ENCODE data around the gene TOR1B.
A peak's percentile ranks its signal among the peaks of the same experiment; 100 is the strongest.
"Not testable (repeated sequence)": the region's sequence is repeated elsewhere in the genome, so short reads cannot be mapped to it uniquely, and the experiment has no call there.

TOR1B gene

DNA sequence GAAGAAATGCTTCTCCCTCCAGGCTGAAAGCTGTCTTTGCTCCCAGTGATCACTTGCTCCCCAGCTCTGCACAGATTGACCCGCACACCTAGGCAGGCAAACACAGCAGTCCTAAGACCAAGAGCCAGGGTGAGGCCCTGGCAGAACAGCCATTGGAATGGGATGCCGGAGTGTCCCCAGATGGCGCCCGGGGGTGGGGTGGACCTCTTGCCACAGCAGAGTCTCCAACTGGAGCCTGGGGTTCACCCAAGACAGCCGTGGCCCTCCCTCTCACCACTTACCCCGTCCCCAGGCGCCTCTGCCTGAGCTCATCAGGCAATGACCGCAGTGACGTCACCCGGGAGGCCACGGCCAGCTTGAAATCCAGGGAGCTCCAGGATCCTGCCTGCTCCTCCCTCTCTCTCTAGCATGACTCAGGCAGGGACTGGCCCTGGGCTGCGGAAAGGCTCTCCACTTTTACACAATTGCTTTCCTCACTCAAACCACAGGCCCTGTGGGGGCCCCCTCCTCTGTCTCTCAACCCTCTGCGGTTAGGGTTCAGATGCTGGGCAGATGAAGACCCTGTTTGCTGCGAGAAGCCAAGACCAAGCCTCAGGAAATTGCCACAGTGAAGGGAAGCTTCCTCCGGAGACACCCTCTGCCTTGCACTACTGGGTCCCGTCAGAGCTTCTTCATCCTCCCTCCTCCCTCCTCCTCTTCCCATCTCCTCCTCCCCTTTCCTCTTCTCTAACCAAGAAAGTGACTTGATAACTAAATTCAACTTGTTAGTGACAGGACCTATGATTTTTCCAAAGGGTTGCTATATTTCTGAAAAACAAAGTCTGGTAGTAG, 25.8 kb upstream of the TOR1B start:
- peak; percentile 88 for DNase-seq

DNA sequence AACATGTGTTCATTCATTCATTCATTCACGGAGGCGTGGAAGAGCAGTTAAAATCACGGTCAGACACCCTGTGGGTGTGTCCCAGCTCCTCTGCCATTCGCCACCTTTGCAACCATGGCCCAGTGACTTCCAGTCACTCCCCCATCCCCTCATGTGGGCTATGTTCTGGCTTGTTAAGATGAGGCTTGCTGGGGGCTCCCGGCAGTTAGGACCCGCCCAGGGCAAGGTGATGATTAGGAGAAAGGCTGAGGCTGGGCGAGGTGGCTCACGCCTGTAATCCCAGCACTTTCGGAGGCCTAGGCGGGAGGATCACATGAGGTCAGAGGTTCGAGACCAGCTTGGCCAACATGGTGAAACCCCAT, 25.2 kb upstream of the TOR1B start:
- no peak for DNase-seq

DNA sequence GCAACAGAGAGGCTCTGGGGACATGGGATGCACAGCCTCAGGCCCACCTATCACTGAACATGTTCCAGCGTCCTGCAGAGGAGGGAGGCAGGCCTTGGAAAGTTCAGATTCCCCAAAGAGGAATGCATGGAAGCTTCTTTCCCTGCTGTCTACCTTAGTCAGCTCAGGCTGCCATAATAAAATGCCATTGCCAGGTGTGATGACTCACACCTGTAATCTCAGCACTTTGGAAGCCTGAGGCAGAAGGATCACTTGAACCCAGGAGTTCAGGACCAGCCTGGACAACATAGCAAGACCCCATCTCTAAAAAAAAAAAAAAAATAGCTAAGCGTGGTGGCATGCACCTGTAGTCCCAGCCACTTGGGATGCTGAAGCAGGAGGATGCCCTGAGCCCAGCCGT, 24.5 kb upstream of the TOR1B start:
- no peak for DNase-seq

DNA sequence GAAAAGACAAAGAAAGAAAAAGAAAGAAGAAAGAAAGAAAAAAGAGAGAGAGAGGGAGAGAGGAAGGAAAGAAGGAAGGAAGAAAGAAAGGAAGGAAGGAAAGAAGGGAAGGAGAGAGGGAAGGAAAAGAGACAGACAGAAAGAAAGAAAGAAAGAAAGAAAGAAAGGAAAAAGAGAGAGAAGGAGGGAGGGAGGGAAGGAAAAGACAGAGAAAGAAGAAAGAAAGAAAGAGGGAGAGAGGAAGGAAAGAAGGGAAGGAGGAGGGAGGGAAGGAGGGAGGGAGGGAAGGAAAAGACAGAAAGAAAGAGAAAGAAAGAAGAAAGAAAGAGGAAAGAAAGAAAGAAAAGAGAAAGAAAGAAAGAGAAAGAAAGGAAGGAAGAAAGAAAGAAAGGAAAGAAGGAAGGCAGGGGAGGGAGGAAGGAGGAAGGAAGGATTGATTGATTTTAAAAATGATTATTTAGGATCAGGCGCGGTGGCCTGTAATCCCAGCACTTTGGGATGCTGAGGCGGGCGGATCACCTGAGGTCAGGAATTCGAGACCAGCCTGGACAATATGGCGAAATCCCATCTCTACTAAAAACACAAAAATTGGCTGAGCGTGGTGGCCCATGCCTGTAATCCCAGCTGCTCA, 23.3 kb upstream of the TOR1B start:
- DNase-seq = no peak

DNA sequence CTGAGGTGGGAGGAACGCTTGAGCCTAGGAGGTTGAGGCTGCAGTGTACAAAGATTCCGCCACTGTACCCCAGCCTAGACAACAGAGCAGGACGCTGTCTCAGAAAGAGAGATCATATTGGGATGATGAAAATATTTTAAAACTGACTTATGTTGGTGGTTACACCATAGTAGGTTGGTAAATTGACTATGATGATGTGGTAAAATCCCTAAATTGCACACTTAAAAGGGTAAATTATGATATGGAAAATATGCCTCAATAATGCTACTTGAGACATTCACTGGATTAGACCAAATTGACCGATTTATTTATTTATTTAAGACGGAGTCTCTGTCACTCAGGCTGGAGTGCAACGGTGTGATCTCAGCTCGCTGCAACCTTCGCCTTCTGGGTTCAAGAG, 21.9 kb upstream of the TOR1B start:
- DNase-seq = no peak

DNA sequence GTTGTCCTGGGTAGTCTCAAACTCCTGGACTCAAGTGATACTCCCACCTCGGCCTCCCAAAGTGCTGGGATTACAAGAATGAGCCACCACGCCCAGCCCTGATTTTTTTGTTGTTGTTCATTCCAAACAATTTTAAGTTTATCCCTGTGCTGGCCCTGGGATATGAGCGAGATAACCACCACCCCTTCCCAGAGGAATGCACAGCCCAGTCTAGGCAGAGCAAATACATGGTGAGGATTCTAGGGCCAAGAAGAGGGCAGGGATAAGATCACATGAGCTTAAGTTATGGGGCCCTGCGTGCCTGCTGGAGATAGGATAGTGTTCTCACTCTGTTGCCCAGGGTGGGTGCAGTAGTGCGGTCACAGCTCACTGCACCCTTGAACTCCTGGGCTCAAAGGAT, 21.0 kb upstream of the TOR1B start:
- DNase-seq = no peak

DNA sequence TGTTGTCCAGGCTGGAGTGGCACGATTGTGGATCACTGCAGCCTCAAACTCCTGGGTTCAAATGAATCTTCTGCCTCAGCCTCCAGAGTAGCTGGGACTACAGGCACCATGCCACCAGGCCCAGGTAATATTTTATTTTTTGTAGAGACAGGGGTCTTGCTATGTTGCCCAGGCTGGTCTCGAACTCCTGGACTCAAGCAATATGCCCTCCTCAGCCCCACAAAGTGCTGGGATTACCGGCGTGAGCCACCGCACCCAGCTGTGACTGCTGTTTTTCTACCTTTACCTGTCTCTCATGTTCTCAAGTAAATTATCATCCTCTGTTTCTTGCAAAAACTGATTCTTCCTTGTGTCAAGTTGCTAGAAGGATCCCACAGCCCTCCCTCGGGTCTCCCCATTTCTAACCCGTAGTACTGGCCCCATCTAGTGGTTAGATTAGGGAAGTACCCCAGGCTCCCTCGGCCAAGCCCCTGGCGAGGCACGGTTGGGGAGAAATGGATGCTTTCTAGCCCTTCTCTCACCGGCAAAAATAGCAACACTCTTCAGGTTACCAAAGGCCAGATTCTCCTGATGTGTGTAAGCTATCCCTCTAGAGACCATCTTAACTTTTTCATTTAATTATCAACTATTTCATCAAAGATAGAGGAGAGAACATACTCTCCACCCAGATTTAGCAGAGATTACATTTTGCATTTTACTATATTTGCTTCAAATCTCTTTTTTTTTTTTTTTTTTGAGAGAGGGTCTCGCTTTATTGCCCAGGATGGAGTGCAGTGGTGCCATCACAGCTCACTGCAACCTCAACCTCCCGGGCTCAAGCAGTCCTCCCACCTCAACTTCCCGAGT, 19.2 kb upstream of the TOR1B start:
- DNase-seq = peak; percentile 92

DNA sequence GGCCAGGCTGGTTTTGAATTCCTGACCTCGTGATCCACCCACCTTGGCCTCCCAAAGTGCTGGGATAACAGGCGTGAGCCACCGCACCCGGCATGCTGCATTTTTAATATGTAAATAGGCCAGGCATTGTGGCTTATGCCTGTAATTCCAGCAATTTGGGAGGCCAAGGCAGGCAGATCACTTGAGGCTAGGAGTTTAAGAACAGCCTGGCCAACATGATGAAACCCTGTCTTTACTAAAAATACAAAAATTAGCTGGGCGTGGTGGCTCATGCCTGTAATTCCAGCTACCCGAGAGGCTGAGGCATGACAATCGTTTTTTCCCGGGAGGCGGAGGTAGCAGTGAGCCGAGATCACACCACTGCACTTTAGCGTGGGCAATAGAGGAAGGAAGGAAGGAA, 18.0 kb upstream of the TOR1B start:
- DNase-seq = not testable (repeated sequence)

DNA sequence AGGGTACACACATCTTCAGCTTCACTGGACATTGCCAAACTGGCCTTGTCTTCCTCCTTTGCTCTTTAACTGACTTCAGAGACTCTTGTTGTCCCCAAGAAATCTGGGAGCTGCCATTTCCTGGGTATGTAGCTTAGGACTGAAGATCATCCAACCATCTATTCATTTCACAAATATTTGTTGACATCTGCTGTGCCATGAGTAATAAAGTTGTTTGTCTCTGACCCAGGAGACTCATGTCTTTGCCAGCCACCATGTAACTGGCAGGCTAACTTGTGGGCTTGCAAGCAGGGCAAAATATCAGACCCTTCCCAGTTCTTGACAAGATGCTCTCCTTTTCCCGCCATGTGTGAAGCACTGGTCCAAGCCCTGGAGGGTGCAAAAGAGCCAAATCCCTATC, 17.1 kb upstream of the TOR1B start:
- no peak for DNase-seq

DNA sequence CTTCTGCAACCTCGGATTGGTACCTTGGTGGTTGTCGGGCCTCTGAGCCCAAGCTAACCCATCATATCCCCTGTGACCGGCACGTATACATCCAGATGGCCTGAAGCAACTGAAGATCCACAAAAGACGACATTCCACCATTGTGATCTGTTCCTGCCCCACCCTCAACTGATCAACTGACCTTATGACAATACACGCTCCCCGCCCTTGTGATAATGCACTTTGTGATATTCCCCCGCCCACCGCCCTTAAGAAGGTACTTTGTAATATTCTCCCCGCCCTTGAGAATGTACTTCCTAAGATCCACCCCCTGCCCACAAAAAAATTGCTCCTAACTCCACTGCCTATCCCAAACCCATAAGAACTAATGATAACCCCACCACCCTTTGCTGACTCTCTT, 16.5 kb upstream of the TOR1B start:
- no peak for DNase-seq

DNA sequence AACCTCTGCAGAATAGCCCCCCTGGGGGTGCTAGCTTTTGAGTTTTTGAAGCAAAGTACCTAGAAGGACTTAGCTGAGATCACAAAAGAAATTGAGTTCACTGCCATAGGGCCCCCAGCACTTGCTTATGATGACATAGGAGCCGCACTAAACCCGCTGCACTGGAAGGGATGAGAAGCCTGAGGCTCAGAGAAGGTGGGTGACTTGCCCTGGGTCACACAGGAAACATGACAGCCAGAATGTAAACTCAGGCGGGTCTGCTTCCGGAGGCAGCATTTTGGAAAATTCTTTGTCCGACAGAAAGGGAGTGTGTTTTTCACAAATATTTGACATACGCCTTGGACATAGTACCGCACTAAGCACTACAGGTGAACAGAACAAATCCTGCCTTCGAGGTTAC, 8.4 kb upstream of the TOR1B start:
- no peak for DNase-seq

DNA sequence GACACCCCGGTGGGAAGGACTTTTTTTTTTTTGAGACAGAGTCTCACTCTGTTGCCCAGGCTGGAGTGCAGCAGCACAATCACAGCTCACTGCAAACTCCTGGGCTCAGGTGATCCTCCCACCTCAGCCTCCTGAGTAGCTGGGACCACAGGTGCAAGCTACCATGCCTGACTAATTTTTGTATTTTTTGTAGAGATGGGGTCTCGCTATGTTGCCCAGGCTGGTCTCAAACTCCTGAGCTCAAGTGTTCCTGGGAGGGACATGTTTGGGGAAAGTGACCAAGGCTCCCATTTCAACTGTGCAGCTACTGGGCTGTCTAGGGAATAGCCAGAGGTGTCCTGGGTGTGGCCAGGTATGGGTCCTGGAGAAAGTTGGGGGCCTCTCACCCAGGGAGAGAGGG, 7.0 kb upstream of the TOR1B start:
- not testable (repeated sequence) for DNase-seq

DNA sequence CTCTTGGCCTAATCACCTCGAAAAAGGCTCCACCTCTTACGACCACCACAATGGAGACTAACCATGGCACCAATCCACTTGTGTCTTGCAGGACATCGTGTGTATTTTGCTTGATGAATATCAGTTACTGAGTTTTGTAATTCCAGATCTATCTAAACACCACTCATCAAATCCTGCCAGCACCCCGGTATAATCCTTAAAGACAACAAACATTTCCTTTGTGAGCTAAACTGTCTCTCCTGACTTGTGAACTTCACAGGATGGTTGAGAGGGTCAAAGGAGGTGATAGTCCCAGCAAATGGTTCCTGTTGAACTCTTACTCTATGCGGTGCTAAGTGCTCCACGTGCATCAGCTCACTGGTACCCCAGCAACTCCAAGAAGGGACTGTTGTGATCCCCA, 4.0 kb upstream of the TOR1B start:
- no peak for DNase-seq

DNA sequence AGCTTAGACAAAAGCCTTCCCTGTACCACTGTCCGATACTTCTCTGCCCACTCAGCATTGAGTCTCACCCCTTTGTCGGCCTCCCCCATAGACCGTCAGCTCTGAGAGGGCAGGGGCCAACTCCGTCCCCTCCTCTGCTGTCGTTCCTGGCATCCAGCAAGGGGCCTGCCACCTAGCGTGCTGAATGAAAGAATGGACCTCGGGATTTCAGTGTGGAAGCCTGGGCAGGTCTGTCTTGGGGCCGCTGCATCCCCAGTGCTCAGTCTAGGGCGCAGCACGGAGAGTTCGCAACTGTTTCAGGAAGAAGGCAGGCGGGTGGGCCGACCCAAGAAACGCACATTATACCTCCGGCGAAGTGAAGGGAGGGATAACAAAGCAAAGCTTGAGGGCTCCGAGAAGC, 1.5 kb upstream of the TOR1B start:
- DNase-seq = no peak

DNA sequence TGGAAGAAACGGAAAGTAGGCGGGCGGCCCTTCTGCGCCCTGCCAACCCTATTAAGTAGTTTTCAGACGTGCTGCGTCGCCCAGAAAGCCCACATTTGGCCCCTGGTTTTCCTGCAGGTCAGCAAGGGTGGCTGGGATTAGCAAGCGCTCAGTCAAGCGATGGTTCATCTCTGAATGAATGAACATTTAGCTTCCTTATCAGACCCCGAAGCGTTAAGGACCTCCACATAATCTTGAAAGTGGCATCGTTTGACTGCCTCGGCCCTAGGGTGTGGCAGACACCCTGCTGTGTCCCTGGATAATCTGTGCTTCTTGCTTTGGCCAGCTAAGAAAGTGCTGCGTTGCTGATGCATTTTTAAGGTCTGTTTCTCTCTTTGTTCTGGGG, 684 bp downstream of the TOR1B start:
- peak; percentile 64 for DNase-seq

DNA sequence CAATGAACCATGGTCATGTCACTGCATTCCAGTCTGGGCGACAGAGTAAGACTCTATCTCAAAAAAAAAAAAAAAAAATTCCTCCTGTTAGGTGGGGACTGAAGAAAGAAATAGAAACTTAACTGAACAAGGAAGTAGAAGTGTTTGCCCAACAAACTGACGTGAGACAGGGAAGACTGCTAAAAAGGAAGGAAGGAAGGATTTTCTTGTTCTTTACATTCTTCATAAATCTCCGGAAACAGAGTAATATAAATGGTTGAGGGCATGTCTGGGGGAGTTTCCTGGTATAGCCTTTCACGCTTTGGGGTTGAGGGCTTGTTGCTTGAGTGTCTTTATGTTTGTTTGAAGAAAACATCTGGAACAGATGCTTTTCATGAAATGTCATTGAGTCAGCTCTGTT, 3.1 kb downstream of the TOR1B start:
- no peak for DNase-seq

DNA sequence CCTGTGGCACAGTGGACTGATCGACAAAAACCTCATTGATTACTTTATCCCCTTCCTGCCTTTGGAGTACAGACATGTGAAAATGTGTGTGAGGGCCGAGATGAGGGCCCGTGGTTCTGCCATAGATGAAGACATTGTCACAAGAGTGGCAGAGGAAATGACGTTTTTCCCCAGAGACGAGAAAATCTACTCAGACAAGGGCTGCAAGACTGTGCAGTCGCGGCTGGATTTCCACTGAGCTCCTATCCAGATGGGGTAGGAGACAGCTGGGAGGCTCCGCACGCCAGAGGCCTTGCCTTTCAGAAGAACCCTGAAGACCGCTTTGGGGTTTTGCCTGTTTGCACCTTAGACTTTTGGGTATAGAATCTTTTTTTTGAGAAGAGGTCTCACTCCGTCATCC, 6.4 kb downstream of the TOR1B start:
- DNase-seq = no peak

DNA sequence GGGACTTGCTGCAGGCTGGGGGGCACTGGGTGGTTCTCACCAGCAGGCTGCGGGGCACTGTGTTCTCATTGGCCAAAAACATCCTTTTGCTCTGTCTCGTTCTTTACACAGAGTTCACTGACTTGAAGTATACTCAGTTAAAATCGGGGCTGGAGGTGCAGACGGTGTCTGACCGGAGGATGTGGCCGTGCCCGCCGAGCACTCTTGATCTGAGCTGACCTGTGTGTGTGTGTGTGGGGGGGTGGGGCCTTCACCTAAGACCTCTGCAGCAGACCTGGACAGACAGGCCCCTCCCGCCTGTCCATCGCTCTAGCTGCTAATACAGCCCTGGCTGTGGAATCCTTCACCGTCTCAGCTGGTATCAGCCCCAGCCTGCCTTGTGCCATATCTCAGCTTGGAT, 7.1 kb downstream of the TOR1B start:
- no peak for DNase-seq

DNA sequence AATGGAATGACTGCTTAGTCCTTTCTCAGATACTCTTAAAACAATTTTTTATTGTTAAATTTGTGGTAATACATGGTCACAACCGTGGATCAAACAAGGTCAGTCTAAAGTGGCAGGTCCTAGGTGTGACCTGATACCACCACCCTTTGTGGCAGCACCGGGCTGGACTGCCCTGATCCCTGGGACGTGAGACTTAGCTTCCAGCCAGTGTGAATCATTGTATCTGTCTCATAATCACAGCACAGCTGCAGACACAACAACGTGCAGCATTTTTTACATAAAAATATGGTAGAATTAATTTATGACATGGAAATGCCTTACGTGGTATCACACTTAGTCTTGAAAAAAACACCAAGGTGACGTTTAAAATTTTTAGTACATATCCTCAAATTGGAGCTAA, 7.8 kb downstream of the TOR1B start:
- DNase-seq = no peak

DNA sequence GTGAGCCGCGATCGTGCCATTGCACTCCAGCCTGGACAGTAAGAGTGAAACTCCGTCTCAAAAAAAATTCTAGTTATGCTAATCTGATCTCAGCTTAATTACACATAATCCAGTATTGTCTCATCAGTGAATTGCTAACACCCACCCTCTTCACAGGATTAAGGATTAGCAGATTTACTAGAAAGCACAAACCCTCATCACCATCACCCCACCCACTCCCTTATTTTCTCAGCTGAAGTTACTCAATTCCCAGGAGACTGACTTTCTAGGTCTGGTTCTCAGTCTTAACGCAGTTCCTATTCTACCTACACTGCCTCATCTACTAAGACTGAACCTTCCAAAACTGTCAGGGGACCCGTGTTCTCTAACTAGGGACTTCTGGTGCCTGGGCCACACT, 9.0 kb downstream of the TOR1B start:
- DNase-seq = no peak

DNA sequence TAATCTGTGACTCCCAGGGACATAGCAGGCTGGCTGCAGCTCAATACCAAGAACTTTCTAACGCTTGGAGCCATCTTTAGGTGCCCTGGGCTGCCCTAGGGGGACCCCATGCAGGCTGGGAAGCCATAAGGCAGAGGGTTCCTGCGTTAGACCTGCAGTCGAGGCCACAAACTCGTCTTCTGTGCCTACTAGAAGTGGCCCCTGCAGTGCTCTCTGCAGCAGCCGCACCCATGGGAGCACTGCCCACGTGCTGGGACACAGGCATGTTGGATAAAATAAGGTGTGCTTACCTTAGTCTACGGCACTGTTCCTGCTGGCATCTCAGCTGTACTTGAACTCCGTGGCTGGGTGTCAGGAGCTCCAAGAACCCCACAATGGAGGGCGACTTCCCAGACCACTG, 9.4 kb downstream of the TOR1B start:
- DNase-seq = no peak

DNA sequence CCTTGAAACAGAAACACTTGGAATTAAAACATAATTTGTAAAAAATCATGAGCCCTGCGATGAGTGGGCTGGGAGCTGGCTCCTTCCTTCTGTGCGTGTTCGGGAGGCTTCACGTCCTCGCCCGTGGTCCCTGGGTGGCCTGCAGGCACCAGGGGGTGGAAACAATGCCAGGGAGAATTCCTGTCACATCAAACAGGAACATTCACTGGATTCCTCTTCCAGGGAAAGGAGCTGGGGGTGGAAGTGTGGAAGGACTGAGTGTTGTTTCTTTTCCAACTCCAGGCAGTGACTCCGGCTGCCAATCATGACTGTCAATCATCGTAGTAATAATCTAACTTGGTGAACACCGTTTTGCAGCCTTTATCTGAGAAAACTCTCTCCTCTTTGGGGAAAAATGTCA, 10.7 kb downstream of the TOR1B start:
- no peak for DNase-seq

DNA sequence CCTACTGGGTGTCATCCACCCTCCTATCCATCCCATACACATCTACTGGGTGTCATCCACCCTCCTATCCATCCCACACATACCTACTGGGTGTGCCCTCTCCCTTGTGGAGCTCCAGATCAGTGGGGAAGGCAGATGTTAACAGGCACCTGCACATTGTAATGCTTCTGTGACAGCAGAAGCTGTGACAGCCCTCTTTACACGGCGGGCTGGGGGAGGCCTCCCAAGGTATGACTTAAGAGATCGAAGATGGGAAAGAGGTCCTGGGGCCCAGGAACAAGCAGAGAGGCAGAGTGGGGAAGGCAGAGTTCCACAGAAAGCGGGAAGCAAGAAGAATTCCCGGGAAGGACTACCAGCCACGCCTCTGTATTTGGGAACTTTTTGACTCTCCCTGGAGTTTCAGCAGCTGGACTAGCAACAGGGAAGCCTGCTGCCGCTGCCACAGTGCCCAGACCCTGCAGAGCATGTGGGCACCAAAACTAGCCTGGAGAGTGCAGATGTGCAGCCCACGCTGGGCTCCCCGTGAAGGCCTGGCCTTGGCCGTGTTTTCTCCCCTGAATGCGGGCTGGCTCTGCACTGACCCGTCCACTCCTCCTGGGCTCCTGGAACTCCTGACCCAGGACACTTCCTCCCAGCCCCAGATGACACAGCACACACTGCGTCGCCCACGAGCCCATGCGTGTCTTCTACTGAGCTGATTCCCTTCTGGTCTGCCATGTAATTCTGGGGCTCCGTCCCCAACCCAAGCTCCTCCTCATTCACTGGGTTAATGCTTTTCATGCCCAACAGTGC, 11.6 kb downstream of the TOR1B start:
- DNase-seq = no peak

Measured in eye (tissue), 1 donor.